SIG-M5 (cell line): Measurements from ENCODE around the gene SUN1.
"Not testable (repeated sequence)": the region's sequence is repeated elsewhere in the genome, so short reads cannot be mapped to it uniquely, and the experiment has no call there.

Source experiments
- DNase-seq: peaks from one replicate; lab custom pipeline; 2025; lab: John Stamatoyannopoulos, UW

Gene SUN1, protein sequence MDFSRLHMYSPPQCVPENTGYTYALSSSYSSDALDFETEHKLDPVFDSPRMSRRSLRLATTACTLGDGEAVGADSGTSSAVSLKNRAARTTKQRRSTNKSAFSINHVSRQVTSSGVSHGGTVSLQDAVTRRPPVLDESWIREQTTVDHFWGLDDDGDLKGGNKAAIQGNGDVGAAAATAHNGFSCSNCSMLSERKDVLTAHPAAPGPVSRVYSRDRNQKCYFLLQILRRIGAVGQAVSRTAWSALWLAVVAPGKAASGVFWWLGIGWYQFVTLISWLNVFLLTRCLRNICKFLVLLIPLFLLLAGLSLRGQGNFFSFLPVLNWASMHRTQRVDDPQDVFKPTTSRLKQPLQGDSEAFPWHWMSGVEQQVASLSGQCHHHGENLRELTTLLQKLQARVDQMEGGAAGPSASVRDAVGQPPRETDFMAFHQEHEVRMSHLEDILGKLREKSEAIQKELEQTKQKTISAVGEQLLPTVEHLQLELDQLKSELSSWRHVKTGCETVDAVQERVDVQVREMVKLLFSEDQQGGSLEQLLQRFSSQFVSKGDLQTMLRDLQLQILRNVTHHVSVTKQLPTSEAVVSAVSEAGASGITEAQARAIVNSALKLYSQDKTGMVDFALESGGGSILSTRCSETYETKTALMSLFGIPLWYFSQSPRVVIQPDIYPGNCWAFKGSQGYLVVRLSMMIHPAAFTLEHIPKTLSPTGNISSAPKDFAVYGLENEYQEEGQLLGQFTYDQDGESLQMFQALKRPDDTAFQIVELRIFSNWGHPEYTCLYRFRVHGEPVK

DNA sequence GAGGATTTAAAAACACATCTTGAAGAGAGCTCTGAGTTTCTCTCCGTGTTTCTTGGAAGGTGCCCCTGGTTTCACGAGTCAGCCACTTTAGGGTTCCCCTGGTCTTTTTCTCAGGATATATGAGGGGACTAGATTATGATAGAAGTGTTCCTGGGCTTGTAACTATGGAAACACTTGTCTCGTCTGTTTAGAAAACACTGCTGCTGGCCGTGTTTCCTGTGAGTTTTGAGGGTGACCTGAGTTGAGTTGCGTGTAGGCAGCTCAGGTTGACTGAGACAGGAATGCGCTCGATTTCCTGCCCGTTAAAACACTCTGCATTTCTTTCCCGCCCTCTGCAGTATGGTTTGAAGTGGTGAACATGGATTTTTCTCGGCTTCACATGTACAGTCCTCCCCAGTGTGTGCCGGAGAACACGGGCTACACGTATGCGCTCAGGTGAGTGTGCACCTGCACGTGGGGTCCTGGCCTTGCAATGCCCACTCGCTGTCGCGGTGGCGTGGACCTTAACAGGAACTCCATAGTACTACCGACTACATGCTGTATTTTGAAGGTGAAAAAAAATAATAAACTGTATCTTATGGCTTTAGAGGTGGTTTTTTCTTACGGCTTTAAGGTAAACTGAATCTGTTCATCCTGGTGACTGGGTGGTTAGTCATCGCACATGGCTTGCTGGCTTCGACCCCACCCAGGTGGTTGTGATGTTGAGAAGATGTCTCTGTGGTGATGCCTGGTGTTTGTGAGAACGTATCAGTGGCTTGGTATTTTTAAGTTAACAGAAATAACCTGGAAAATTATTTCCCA lies at the start of gene SUN1:
Gene SUN1, plus strand, starts transcription at position 310 of the 801 bp plus-strand sequence. Its CDS starts 49 bp downstream, at position 359.
- DNase-seq, result no peak

DNA sequence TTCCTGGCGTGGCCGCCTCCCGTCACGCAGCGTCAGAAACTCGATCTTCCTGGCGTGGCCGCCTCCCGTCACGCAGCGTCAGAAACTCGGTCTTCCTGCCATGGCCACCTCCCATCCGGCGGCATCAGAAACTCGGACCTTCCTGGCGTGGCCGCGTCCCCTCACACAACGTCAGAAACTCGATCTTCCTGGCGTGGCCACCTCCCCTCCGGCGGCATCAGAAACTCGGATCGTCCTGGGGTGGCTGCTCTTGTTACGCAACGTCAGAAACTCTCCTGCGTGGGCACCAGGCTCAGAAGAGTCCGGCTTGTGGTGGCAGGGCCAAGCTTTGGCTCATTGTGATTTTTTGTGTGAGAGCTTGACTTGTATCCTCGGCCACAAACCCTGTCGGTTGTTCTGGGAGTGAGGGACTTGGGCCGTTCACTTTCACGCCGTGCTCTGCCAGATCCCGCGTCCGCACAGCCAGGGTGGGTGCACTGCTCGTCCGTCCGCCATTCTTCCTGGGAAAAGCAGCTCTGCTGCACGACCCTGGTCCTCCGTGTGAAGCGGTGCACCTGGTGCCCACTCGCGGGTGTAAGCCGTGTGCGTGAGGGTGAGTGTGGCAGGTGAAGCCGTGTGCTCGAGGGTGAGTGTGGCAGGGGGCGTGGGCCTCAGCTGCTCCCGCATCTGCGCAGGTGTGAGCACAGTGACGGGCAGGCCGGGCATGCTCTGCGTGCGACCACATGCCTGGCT lies 49.4 kb upstream of the SUN1 start:
- no peak for DNase-seq

DNA sequence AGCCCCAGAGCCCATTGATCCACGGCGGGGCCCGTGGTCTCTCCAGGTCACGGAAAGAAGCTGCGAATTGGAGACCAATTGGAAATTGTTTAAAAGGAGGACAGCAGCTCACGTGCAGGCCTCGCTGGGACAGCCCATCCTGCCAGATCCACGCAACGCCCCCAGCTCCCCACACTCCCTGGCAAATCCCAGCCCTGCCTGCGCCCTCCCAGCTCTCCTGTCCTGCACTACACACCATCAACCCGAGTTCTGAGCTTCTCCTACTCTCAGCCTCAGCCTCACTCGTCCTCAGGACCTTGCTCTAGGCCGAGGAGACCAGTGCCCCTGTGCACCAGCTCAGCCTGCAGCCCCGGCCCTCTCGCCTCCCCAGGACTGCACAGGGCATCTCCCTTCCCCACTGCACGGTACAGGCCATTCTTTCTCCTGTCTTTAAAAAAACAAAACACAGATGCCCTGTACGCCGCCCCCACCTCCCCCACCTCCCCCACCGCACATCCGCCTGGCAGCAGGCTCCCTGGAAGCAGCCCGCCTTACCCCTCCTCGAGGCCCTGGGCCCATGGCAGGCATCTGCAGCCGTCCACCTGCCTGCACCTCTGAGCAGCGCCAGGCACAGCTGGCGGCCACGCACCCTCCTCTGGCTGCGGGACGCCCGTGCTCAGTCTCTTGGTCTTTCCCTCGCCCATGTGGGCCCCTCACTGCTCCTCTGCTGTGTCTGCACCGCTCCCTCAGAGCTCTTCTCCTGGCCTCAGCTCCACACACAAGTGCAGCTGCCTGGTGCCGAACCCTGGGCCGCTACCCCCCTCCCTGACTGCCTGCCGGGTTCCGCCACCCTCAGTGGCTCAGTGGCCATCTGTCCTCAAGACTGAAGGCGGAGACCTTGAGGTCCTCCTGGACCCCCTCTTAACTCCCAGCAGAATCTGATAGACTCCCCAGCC lies 48.5 kb upstream of the SUN1 start:
- no peak for DNase-seq

DNA sequence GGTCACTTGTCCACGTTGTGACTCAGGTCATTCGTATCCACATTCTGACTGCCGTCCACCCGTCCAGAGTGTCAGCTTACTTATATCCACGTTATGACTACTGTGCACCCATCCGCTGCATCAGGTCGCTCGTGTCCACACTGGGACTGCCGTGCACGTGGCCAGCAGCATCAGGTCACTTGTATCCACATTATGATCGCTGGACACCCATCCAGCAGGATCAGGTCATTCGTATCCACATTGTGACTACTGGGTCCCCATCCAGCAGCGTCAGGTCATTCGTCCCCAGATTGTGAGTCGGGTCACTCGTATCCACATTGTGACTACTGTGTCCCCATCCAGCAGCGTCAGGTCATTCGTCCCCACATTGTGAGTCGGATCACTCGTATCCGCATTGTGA lies 47.3 kb upstream of the SUN1 start:
- no peak for DNase-seq

DNA sequence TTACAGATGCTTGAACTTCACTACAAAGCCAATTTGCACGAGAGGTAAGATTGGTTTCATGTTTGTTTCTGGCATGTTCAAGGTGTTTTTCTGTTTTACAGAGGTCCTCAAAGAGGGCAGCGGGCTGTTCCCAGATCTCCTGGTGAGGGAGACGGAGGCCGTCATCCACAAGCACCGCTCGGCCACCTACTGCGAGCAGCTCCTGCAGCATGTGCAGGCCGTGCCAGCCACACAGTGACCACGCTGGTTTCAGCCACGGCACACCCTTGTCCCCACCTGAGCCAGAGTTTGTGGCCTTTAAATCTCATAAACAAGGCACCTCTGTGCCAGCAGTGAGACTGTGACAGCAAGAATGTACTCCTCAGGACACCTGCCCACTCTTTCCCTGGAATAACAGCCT lies 46.9 kb upstream of the SUN1 start:
- DNase-seq, result no peak

DNA sequence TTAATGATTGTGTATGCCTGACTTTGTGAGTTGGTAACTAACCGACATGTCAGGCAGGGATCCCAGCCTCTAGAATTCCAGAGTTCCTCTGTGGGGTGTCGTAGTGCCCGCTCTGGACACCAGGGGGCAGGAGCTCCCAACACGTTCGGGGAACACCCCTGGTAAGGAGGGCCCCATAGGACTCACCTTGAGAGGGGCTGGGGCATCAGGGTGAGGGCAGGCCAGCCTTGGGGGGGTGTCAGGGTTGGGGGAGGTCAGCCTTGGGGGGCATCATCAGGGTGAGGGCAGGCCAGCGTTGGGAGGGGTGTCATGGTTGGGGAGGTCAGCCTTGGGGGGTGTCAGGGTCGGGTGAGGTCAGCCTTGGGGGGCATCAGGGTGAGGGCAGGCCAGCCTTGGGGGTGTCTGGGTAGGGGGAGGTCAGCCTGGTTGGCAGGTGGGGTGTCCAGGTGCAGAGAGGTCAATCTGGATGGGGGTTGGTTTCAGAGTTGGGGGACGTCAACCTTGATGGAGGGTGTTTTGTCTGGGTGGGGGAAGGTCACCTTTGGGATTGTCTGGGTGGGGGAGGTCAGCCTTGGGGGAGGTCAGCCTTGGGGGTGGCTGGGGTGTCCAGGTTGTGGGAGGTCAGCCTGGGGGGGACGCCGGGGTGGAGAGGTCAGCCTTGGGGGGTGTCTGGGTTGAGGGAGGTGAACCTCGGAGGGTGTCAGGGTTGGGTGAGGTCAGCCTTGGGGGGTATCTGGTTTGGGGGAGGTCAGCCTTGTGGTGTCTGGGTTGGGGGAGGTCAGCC lies 45.6 kb upstream of the SUN1 start:
- no peak for DNase-seq

DNA sequence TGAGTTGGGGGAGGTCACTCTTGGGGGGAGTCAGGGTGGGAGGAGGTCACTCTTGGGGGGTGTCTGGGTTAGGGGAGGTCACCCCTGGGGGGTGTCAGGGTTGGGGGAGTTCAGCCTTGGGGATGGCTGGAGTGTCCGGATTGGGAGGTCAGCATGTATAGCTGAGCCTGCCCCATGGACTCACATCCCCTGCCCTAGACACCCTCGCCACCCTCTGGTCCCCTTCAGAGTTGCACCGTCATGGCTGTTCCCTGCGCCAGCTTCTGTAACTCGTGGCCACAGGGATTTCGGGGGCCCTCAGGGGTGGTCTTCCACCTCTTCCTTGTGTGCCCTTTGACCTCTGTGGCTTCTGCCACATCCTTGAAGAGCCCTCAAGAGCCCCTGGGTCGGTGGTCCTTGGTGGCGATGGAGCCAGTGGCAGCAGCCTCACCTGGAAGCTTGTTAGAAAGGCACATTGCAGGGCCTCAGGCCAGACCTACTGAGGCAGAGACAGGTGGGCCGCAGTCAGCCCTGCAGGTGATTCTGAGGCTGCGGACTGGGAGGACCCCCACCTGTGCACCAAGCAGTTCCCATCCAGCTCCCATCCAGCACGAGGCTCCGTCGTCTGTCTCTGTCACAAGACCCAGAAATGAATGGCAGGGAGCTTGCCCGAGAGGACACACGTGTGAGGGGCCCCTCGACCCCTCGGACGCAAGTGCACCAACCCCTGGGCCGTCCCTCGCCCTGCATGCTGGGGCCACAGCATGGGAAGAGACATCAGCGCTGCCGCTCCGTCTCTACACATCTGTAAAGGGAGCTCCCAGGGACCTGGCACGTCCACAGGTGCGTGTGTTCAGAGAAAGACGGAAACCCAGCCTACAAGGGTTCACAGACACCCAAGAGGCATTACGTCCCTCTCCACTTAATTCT lies 44.7 kb upstream of the SUN1 start:
- DNase-seq, result no peak

DNA sequence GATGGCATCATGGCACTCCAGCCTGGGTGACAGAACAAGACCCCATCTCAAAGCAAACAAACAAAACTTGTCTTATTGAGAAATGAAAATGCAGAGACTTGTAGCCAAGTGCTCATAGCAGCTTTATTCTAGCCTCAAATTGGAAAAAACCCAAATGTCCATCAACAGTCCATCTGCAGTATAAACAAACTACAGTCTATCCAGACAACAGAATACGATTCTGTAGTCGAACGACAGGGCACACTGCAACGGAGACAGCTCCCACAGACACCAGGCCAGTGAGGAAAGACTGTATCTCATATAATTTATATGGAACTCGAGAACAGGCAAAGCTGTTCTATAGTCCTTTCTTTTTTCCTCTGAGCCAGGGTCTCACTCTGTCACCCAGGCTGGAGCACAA lies 40.8 kb upstream of the SUN1 start:
- no peak for DNase-seq

DNA sequence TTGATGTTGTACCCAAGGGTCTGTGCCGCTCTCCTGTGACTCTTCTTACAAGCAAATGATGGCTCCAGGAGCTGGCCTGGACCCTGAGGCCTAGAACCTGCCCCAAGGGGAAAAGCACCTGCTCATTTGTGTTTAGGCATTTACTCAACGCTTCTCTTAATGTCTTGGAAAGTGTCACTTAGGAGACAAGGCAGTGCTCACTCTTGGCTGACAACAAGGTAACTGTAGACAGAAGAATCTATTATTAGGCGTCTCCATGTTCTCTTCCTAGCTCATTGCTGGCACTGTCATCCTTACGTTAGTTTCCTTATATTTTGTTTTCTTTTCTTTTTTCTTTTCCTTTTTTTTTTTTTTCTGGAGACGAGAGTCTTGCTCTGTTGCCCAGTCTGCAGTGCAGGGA lies 38.1 kb upstream of the SUN1 start:
- no peak for DNase-seq

DNA sequence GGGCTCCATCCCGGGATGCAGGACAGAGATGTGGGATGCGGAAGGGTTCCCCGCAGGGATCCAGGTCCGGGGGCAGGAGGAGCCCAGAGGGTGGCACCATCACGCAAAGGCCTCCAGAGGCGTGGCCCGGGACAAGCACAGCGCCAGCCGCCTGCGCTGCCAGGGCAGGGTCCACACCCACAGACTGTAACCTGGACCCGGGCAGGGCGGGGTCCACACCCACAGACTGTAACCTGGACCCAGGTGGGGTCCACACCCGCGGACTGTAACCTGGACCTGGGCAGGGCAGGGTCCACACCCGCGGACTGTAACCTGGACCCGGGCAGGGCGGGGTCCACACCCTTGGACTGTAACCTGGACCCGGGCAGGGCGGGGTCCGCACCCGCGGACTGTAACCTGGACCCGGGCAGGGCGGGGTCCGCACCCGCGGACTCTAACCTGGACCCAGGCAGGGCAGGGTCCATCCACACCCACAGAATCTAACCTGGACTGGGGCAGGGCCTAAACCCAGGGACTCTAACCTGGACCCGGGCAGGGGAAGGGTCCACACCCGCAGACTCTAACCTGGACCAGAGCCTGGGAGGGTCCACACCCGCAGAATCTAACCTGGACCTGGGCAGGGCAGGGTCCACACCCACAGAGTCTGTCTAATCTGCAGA lies 37.5 kb upstream of the SUN1 start:
- DNase-seq, result no peak

DNA sequence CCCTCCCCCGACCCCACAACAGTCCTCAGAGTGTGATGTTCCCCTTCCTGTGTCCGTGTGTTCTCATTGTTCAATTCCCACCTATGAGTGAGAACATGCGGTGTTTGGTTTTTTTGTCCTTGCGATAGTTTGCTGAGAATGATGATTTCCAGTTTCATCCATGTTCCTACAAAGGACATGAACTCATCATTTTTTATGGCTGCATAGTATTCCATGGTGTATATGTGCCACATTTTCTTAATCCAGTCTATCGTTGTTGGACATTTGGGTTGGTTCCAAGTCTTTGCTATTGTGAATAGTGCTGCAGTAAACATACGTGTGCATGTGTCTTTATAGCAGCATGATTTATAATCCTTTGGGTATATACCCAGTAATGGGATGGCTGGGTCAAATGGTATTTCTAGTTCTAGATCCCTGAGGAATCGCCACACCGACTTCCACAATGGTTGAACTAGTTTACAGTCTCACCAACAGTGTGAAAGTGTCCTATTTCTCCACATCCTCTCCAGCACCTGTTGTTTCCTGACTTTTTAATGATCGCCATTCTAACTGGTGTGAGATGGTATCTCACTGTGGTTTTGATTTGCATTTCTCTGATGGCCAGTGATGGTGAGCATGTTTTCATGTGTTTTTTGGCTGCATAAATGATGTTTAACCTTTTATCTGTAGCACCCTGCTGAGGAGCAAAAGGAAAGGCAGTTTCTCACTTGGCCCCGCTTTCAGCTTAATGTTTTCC lies 35.7 kb upstream of the SUN1 start:
- DNase-seq, result not testable (repeated sequence)

DNA sequence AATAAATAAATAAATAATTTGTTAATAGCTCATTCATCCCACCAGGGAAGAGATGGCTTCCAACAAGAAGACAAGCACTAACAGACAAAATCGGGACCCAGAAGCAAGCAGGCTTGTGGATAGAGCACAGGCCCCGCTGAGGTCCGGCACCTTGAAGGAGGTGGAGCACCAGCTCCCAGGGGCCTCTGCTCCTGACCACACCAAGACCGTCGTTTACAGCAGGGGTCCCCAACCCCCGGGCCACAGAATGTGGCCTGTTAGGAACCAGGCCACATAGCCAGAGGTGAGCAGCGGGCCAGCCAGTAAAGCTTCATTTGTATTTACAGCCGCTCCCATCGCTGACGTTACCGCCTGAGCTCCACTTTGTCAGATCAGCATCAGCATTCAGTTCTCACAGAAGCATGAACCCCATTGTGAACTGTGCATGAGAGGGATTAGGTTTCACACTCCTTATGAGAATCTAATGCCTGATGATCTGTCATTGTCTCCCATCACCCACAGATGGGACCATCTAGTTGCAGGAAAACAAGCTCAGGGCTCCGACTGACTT lies 33.3 kb upstream of the SUN1 start:
- no peak for DNase-seq

DNA sequence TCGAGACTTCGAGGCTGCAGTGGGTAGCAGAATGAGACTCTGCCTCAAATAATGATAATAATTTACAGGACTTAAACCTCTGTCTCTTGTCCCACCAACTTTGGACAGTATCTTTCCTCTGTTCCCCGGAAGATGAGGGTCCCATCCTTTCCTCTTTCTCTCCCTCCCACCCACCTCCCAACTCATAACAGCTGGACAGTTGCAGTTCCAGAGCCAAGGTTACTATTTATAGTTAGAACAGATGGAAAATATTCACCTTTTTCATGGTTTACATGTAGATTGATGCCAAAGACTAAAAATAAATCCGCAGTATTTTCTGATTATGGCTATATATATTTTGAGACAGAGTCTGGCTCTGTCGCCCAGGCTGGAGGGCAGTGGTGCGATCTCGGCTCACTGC lies 31.6 kb upstream of the SUN1 start:
- no peak for DNase-seq

DNA sequence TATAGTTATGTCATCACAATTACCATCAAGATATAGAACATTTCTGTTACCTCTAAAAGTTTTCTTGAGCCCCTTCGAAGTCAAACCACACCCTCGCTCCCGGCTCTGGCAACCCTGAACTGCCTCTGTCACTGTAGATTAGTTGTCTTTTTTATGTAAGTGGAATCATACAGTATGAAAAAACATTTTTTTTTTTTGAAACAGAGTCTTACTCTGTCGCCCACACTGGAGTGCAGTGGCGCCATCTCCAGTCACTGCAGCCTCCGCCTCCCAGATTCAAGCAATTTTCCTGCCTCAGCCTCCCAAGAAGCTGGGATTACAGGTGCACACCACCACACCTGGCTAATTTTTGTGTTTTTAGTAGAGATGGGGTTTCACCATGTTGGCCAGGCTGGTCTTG lies 30.9 kb upstream of the SUN1 start:
- DNase-seq, result not testable (repeated sequence)

DNA sequence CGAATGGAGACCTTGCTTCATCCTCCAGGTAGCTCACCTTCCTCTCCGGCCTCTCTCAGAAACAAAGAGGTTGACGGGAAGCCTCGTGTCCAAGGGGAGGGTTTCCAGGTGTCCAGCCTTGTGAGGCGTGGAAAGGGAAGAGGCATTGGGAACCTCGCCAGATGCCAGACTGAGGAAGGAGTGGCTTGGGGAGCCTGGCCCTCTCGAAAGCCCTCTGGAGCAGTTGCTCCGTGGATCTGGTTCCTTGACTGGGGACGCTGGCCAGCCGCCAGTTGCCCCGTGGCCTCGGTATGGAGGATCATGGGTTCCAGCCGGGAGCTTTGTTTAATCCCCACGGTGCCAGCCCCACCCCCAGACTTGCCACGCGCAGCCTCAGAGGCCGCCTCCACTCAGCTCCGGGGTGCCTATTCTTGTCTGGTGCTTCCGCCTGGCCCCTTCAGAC lies 30.3 kb upstream of the SUN1 start:
- DNase-seq, result no peak

DNA sequence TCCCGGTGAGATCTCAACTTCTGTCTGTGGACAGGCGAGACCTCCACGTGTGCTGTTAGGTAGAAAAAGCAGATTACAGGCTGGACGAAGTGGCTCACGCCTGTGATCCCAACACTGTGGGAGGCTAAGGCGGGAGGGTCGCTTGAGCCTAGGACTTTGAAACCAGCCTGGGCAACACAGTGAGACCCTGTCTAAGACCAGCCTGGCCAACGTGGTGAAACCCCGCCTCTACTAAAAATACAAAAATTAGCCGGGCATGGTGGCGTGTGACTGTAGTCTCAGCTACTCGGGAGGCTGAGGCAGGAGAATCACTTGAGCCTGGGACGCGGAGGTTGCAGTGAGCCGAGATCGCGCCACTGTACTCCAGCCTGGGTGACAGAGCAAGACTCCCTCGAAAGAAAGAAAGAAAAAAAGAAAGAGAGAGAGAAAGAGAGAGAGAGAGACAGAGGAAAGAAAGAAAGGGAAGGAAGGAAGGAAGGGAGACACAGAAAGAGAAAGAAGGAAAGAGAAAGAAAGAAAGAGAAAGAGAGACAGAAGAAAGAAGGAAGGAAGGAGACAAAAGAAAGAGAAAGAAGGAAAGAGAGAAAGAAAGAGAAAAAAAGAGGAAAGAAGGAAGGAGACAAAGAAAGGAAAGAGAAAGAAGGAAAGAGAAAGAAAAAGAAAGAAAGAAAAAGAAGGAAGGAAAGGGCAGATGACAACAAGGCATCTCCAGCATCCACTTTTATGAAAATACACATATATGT lies 29.6 kb upstream of the SUN1 start:
- no peak for DNase-seq

DNA sequence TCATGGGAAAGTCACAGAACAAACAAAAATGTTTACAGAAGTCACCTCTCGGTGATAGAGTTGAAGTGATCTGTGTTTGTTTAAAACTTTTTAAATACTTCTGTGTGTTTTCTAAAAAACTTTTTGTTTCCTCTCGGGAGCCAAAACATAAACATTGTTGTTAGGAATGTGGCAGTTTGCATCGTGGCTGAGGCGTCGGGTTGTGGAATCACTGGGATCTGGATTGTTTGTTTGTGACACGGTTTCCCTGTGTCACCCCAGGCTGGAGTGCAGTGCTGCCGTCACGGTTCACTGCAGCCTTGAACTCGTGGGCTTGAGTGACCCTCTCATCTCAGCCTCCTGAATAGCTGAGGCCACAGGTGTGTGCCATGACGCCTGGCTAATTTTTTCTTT lies 29.0 kb upstream of the SUN1 start:
- DNase-seq, result no peak
